D721Med (cell line): ENCODE results near the gene CRTC2.

ENCODE experiments used
- DNase-seq: peaks from one replicate; pipeline ENCODE4 v3.0.0; 2011; ENCODE audit warnings: low spot score; ENCODE audit not compliant: insufficient read length
- FAIRE-seq: peaks from 2 replicates; lab custom pipeline; 2011; peaks lifted over from hg19 to GRCh38; lab: Jason Lieb, UNC
- CTCF ChIP-seq: IDR thresholded peaks from 2 replicates; pipeline ENCODE4 v1.5.1; 2012; ENCODE audit warnings: mild to moderate bottlenecking, control low read depth; ENCODE audit not compliant: insufficient read depth; ENCODE audit errors: missing control alignments

Gene CRTC2

DNA sequence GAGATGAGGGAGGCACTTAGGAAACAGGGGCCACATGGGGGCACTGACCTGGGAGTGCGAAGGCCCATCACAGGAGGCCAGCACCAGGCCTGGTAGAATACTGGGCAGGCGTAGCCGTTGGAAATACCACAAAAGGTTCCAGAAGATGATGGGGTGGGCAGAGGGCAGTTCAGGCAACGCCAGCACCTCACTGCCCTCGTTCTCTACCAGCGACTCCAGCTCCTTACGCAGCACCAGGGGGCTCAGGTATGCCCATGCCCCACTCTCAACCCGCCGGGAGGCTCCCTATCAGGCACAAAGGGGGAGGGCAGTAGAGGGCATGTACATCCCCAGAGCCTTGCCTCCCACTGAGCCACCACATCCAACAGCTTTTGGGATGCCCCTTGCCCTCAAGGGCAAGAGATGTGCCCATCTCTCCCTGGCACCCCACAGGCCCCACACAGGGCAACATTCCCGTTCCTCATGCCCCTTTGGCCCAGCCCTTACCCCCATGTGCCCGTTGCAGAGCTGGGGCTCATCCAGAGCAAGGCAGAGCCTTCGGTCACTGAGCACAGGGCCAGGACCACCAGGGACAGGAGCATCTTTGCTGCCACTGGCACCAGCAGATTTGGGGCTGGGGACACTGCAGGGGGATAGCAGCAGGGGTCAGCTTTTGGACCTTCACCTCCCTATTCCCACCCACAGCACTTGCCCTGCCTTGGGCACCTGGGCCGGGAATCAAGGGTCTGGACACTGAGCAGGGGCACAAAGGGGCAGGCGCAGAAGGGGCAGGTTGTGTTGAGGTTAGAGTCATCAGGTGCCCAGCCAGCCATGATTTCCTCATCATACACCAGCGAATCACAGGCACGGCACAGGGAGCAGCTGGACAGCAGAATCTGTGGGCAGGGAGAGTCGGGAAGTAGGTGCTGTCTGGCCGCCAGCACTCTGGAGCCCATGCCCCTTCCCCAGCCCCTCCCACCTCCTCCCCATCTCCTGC lies 26.0 kb downstream of the CRTC2 start:
- no peak for DNase-seq
- FAIRE-seq, result no peak
- TF ChIP-seq CTCF, result no peak

GRCh38 chr1:153929981-153930948 lies 28.1 kb downstream of the CRTC2 start:
- DNase-seq (no peak), FAIRE-seq (no peak)
- no peak for TF ChIP-seq CTCF

GRCh38 chr1:153929426-153929825 lies 29.0 kb downstream of the CRTC2 start:
- TF ChIP-seq CTCF, result no peak
- FAIRE-seq, result no peak
- no peak for DNase-seq

DNA sequence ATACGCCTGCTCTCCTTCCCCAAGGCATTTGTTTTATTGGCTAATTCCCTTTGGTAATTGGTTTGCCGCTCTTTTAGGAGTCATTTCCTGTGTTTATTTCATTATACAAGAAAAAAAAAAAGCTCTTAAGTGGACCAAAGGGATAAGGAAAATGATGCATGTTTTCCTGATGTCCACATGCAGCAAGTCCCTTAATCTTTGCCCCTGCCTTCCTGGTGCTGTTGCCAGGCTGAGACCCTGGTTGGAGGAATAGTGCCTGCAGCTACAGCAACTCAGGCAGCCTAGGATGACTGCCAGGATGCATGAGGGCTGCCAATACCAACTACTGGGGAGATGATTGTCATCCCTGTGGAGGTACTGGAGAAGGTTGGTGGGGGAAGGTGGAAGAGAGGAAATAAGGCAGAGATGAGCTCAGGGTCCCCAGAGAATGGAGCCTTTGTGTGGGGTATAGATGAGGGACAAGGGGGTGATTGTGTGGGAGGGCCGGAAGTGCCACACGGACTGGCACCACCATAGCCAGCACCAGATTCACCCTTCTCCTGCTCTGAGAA lies 29.5 kb downstream of the CRTC2 start:
- DNase-seq, result no peak
- TF ChIP-seq CTCF, result no peak
- FAIRE-seq, result no peak

DNA sequence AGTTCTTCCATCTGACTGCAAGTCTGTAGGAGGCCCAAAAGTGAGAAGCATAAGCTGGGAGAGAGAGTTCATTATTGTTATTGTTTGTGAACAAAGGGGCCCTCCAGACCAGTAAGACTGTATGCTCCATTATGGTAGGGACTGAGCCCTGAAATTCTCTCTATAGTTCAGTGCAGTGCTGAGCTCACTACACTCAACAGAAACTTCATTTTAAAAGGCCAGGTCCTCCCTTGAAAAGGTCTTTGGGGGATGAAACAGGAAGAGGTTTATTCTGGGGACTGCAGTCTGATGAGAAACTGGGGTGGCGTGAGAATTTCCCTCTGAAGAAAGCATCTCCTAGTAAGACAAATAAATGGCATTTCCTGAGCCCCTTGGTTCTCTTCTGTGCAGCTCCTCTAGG lies 30.2 kb downstream of the CRTC2 start:
- FAIRE-seq, result no peak
- no peak for DNase-seq
- no peak for TF ChIP-seq CTCF

GRCh38 chr1:153926405-153926804 lies 32.0 kb downstream of the CRTC2 start:
- no peak for DNase-seq
- no peak for TF ChIP-seq CTCF
- FAIRE-seq, result no peak
